Stimulated activated CD8-positive, alpha-beta memory T cell treated with anti-CD3 and anti-CD28 coated beads, Interleukin-15, amount 100 ng/mL, for 1 hour (primary cell): ENCODE results near the gene KCNE2.
"Not testable (repeated sequence)": the region's sequence is repeated elsewhere in the genome, so short reads cannot be mapped to it uniquely, and the experiment has no call there.

Experiments used
- DNase-seq: peaks from one replicate; pipeline ENCODE4 v3.0.0-alpha.2; 2020; ENCODE audit warnings: low read depth

The KCNE2 gene

DNA sequence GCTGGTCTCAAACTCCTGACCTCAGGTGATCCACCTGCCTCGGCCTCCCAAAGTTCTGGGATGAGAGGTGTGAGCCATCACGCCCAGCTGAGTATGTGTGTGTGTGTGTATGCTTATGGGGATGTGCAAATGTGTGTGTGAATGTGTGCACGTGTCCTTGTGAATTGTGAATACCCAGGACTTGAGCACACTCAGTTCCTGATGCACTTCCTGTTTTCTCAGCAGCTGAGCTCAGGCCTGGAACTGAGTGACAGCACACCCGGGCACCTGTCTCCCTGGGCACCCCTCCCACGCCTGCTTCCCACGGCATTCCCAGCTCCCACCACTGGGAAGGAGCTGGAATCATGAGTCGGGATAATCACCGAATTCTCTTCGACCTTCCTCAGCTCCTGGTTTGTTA, 43.5 kb downstream of the KCNE2 start:
- not testable (repeated sequence) for DNase-seq

GRCh38 chr21:34417448-34418077, 53.8 kb downstream of the KCNE2 start:
- DNase-seq = not testable (repeated sequence)
